Activated CD4-positive, alpha-beta T cell treated with anti-CD3 and anti-CD28 coated beads, Interleukin-2, Interleukin-4, amounts not matched to agents 100 ng/mL and 50 ng/mL, durations not matched to agents 16 hours and 8 hours (primary cell): ENCODE measurements around the gene NOPCHAP1.
"Not testable (repeated sequence)": the region's sequence is repeated elsewhere in the genome, so short reads cannot be mapped to it uniquely, and the experiment has no call there.

Experiments
- DNase-seq: peaks from one replicate; pipeline ENCODE4 v3.0.0-alpha.2; 2020; ENCODE audit warnings: low spot score

Gene NOPCHAP1

GRCh38 chr12:104986022-104986941, at the start of gene NOPCHAP1:
Gene NOPCHAP1, plus strand, starts transcription at chr12:104986316. Its CDS starts 37 bp downstream, at chr12:104986353.
- peak; percentile 89 for DNase-seq

GRCh38 chr12:104938371-104938770, 47.7 kb upstream of the NOPCHAP1 start:
- no peak for DNase-seq

GRCh38 chr12:104939089-104939488, 47.0 kb upstream of the NOPCHAP1 start:
- no peak for DNase-seq

GRCh38 chr12:104941454-104941853, 44.7 kb upstream of the NOPCHAP1 start:
- DNase-seq = no peak

- DNase-seq = no peak
Observed at GRCh38 chr12:104942075-104942474, 44.0 kb upstream of the NOPCHAP1 start.

- DNase-seq = not testable (repeated sequence)
Observed at GRCh38 chr12:104943401-104943800, 42.7 kb upstream of the NOPCHAP1 start.

GRCh38 chr12:104944252-104944651, 41.9 kb upstream of the NOPCHAP1 start:
- DNase-seq = no peak

GRCh38 chr12:104948716-104949115, 37.4 kb upstream of the NOPCHAP1 start:
- DNase-seq = not testable (repeated sequence)

- no peak for DNase-seq
Observed at GRCh38 chr12:104951759-104952509, 34.2 kb upstream of the NOPCHAP1 start.

GRCh38 chr12:104952816-104953215, 33.3 kb upstream of the NOPCHAP1 start:
- no peak for DNase-seq

- DNase-seq = no peak
Observed at GRCh38 chr12:104953323-104953722, 32.8 kb upstream of the NOPCHAP1 start.

- DNase-seq = no peak
Observed at GRCh38 chr12:104955703-104956102, 30.4 kb upstream of the NOPCHAP1 start.

- no peak for DNase-seq
Observed at GRCh38 chr12:104956870-104957718, 29.0 kb upstream of the NOPCHAP1 start.

- peak; percentile 17 for DNase-seq
Observed at GRCh38 chr12:104957719-104958000, 28.5 kb upstream of the NOPCHAP1 start.

- peak; percentile 86 for DNase-seq
Observed at GRCh38 chr12:104958001-104958804, 27.9 kb upstream of the NOPCHAP1 start, which contains the start of gene SLC41A2. Gene SLC41A2, minus strand, starts transcription at chr12:104958290. Its CDS starts 29,763 bp downstream, at chr12:104928527.

GRCh38 chr12:104958805-104959334, 27.2 kb upstream of the NOPCHAP1 start:
- DNase-seq = no peak

- peak; percentile 54 for DNase-seq
Observed at GRCh38 chr12:104959335-104959841, 26.7 kb upstream of the NOPCHAP1 start.

GRCh38 chr12:104960464-104960863, 25.7 kb upstream of the NOPCHAP1 start:
- no peak for DNase-seq

GRCh38 chr12:104963757-104964156, 22.4 kb upstream of the NOPCHAP1 start:
- DNase-seq = no peak

GRCh38 chr12:104964167-104964855, 21.8 kb upstream of the NOPCHAP1 start:
- DNase-seq = no peak
